Right lobe of liver (tissue), 4 donors: Measurements from ENCODE around the gene AGK.

Experiments
- POLR2A ChIP-seq: fragments of 450-650 bp; IDR thresholded peaks from one replicate; pipeline ENCODE4 v1.6.1; 2017; ENCODE audit warnings: antibody characterized with exemption, mild to moderate bottlenecking
- TF ChIP-seq, protein P1 (sequence below), 4 donors: fragments of 200-600 bp in 3 of 4; fragments of 450-650 bp in 1 of 4; IDR thresholded peaks; one replicate each; pipeline versions ENCODE4 v1.5.1 to v1.8.0; 2016 to 2022; ENCODE audit warnings: antibody characterized with exemption in 4 of 4, mild to moderate bottlenecking in 2 of 4
- donor health status: DM: no; HTN: no; CAD: no.
- donor health status: DM: no; HTN: no; CAD: no.
- donor health status: DM: no; HTN: yes; CAD: no.

DNA sequence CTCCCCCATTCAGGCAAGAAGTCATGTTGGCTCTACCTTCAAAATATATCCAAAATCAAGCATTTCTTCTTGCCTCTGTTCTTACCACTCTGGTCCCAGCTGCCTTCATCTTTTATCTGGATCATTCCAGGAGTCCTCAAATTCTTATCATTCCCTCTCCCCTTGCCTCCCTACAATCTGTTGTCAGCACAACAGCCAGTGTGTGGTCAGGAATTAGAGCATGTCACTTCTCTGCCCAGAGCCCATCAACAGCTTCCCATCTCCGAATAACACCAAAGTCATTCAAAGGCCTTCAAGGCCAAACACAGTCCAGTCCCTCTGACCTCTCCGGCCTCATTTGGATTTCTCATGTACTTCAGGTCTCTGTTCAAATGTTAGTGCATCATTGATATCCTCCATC lies 80.3 kb downstream of the AGK start:
- TF ChIP-seq, protein P1, sequence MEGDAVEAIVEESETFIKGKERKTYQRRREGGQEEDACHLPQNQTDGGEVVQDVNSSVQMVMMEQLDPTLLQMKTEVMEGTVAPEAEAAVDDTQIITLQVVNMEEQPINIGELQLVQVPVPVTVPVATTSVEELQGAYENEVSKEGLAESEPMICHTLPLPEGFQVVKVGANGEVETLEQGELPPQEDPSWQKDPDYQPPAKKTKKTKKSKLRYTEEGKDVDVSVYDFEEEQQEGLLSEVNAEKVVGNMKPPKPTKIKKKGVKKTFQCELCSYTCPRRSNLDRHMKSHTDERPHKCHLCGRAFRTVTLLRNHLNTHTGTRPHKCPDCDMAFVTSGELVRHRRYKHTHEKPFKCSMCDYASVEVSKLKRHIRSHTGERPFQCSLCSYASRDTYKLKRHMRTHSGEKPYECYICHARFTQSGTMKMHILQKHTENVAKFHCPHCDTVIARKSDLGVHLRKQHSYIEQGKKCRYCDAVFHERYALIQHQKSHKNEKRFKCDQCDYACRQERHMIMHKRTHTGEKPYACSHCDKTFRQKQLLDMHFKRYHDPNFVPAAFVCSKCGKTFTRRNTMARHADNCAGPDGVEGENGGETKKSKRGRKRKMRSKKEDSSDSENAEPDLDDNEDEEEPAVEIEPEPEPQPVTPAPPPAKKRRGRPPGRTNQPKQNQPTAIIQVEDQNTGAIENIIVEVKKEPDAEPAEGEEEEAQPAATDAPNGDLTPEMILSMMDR (IDR thresholded peaks at IDR 0.05), result no peak
- TF ChIP-seq POLR2A, result no peak
